Measurements from ENCODE around the gene TSHZ2. TPM values are rescaled to one million over a fixed set of nuclear protein-coding genes. Genes with fewer than 3 reads are reported as not detected.
A peak's percentile ranks its signal among the peaks of the same experiment; 100 is the strongest.

Gene TSHZ2
- total and polyA plus RNA-seq, 9 of the 15 experiments (the other 6 are each of a cell fraction or from before 2014, with no cell fraction given) = 0.03 to 0.20 (median 0.05) TPM; not detected in 4

GRCh38 chr20:53124075-53124551 lies 152.0 kb downstream of the TSHZ2 start:
- intact Hi-C loops (cut with micrococcal nuclease) = loop anchor here (5.0 kb wide), 2 partner anchors 73 to 93 kb away; no protein-coding TSS in a partner anchor
- CTCF ChIA-PET (ENCODE audit: low intra/inter-chr PET ratio) = interaction anchor here (0.5 to 1.9 kb wide), 2 partner anchors 93 to 103 kb away, joined by 3 to 12 read pairs; no protein-coding TSS in a partner anchor
- no peak for TF ChIP-seq ZBTB33 (CRISPR knock-in tag; IDR thresholded peaks at IDR 0.05)
- no peak for TF ChIP-seq SMC3 (conservative IDR thresholded peaks at IDR 0.05; ENCODE audit: insufficient read depth, low read depth, low read length)
- no peak for TF ChIP-seq ZBTB9 (CRISPR knock-in tag; IDR thresholded peaks at IDR 0.05)
- TF ChIP-seq PTTG1 (tag; IDR thresholded peaks at IDR 0.05; ENCODE audit: low read depth) = no peak
- TF ChIP-seq PHF8 (IDR thresholded peaks at IDR 0.05; ENCODE audit: borderline replicate concordance, low read length) = no peak
- TF ChIP-seq MAZ (CRISPR knock-in tag; conservative IDR thresholded peaks at IDR 0.05 in 1 of 2, IDR thresholded peaks at IDR 0.05 in 1 of 2) = no peak
- TF ChIP-seq STAT5B (CRISPR knock-in tag; IDR thresholded peaks at IDR 0.05) = no peak
- TF ChIP-seq SMARCC2 (IDR thresholded peaks at IDR 0.05; ENCODE audit: low read depth) = no peak
- TF ChIP-seq CTCF (IDR thresholded peaks at IDR 0.05 in 2 of 3, conservative IDR thresholded peaks at IDR 0.05 in 1 of 3; ENCODE audit: insufficient read depth in 2 of 3, low read depth in 1 of 3, low read length in 3 of 3) = peak; percentile 20 to 70 (median 39); a peak in 3 of 6 replicates
- TF ChIP-seq C11orf30 (IDR thresholded peaks at IDR 0.05; ENCODE audit: low read depth) = peak; percentile 15; the same call in 1 of the 2 replicates
- peak; percentile 52 to 63 for TF ChIP-seq RAD21 (CRISPR knock-in tag; conservative IDR thresholded peaks at IDR 0.05 in 1 of 2, IDR thresholded peaks at IDR 0.05 in 1 of 2)
- no peak for TF ChIP-seq ARHGAP35 (IDR thresholded peaks at IDR 0.05; ENCODE audit: partially characterized antibody)
- TF ChIP-seq NUFIP1 (IDR thresholded peaks at IDR 0.05; ENCODE audit: partially characterized antibody) = no peak

More at GRCh38 chr20:53124075-53124551, 152.0 kb downstream of the TSHZ2 start:
- H3K9me1 ChIP-seq (ENCODE audit: control insufficient read depth, insufficient read depth, low read length) = no peaks in the 10 kb centered on the region
- DNase-seq (ENCODE audit: extremely low read depth in 1 of 4, low spot score in 3 of 4) = peak in 2 of 4 experiments; percentile 10 to 16
- no peaks in the 10 kb centered on the region for H3K36me3 ChIP-seq (ENCODE audit: control insufficient read depth, insufficient read depth, low read length)
- no peak overlapping the region for H3K9ac ChIP-seq (ENCODE audit: insufficient read depth in 1 of 2, low read depth in 2 of 2, low read length in 2 of 2)
- peak; percentile 80 for FAIRE-seq
- in situ Hi-C loops (cut with MboI) = no loop called here
- POLR2A ChIA-PET = interaction anchor here (0.7 kb wide), 1 partner anchor 28 kb away, joined by 3 read pairs; no protein-coding TSS in a partner anchor
- H4K20me1 ChIP-seq (replicated peaks; ENCODE audit: control insufficient read depth, insufficient read depth, low read length) = no peaks in the 10 kb centered on the region
- no peaks in the 10 kb centered on the region for H3K9me3 ChIP-seq (replicated peaks; ENCODE audit: control insufficient read depth, insufficient read depth, low read depth, low read length)
- H3K27ac ChIP-seq (ENCODE audit: extremely low read depth, low read depth, low read length) = no peak overlapping the region
- H3K4me1 ChIP-seq (replicated peaks in 1 of 2; ENCODE audit: control insufficient read depth in 2 of 2, insufficient read depth in 2 of 2, low read length in 2 of 2) = no peaks in the 10 kb centered on the region
- H3K4me2 ChIP-seq (ENCODE audit: insufficient read depth, low read length) = no peak overlapping the region
- H3K27me3 ChIP-seq (ENCODE audit: control insufficient read depth in 2 of 2, insufficient read depth in 2 of 2, low read length in 2 of 2) = peaks cover 0 to 11% of the 10 kb centered on the region in 2 experiments; a peak in 3 of 5 replicates
- WGBS (ENCODE audit: insufficient coverage, low coverage, missing lambda C conversion rate) = 11% methylated on average over 3 of the region's 3 CpGs
- peak; percentile 64; the same call in 1 of the 3 replicates for ATAC-seq
- BruUV-seq (replicated peaks) = no TSS peak
- H2AFZ ChIP-seq (ENCODE audit: low read depth, low read length) = no peak overlapping the region
- H3K79me2 ChIP-seq (ENCODE audit: control insufficient read depth, insufficient read depth, low read length) = no peaks in the 10 kb centered on the region
- H3K4me3 ChIP-seq = no peak overlapping the region
